PC-3 (cell line): ENCODE data around the gene LIN9.

Experiments used
- EZH2 ChIP-seq: fragments of 300-600 bp; sonication (generic); IDR thresholded peaks from one replicate; pipeline ENCODE4 v1.6.1; 2017; ENCODE audit warnings: antibody characterized with exemption, mild to moderate bottlenecking, low read length; ENCODE audit not compliant: unreplicated experiment
- EZH2phosphoT487 ChIP-seq: fragments of 300-600 bp; sonication (generic); IDR thresholded peaks from 2 replicates; pipeline ENCODE4 v1.6.1; 2018; ENCODE audit warnings: mild to moderate bottlenecking, antibody characterized with exemption, low read length, borderline replicate concordance
- TF ChIP-seq, protein P1 (sequence below): fragments of 300-600 bp; sonication (generic); conservative IDR thresholded peaks from 2 replicates; pipeline ENCODE4 v1.5.1; 2017; ENCODE audit warnings: antibody characterized with exemption, low read depth, mild to moderate bottlenecking, low read length

- TF ChIP-seq, protein P1, sequence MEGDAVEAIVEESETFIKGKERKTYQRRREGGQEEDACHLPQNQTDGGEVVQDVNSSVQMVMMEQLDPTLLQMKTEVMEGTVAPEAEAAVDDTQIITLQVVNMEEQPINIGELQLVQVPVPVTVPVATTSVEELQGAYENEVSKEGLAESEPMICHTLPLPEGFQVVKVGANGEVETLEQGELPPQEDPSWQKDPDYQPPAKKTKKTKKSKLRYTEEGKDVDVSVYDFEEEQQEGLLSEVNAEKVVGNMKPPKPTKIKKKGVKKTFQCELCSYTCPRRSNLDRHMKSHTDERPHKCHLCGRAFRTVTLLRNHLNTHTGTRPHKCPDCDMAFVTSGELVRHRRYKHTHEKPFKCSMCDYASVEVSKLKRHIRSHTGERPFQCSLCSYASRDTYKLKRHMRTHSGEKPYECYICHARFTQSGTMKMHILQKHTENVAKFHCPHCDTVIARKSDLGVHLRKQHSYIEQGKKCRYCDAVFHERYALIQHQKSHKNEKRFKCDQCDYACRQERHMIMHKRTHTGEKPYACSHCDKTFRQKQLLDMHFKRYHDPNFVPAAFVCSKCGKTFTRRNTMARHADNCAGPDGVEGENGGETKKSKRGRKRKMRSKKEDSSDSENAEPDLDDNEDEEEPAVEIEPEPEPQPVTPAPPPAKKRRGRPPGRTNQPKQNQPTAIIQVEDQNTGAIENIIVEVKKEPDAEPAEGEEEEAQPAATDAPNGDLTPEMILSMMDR = no peak
- TF ChIP-seq EZH2 (no peak), EZH2phosphoT487 (no peak)
Observed at GRCh38 chr1:226185141-226186036, 123.6 kb downstream of the LIN9 start.
